Suprapubic skin (tissue), 3 donors: ENCODE results near the gene PSTPIP2.

Source experiments
- POLR2A ChIP-seq, 2 donors: fragments of 450-650 bp; IDR thresholded peaks; one replicate each; pipeline ENCODE4 v1.6.1; 2017; ENCODE audit warnings: antibody characterized with exemption in 2 of 2, mild to moderate bottlenecking in 2 of 2, moderate library complexity in 2 of 2
- TF ChIP-seq, protein P1 (sequence below), 2 donors: fragments of 200-600 bp in 1 of 2; fragments of 450-650 bp in 1 of 2; sonication (generic) in 1 of 2; IDR thresholded peaks; one replicate each; pipeline ENCODE4 v1.5.1; 2016 to 2019; ENCODE audit warnings: antibody characterized with exemption in 2 of 2, mild to moderate bottlenecking in 1 of 2, moderate library complexity in 1 of 2

DNA sequence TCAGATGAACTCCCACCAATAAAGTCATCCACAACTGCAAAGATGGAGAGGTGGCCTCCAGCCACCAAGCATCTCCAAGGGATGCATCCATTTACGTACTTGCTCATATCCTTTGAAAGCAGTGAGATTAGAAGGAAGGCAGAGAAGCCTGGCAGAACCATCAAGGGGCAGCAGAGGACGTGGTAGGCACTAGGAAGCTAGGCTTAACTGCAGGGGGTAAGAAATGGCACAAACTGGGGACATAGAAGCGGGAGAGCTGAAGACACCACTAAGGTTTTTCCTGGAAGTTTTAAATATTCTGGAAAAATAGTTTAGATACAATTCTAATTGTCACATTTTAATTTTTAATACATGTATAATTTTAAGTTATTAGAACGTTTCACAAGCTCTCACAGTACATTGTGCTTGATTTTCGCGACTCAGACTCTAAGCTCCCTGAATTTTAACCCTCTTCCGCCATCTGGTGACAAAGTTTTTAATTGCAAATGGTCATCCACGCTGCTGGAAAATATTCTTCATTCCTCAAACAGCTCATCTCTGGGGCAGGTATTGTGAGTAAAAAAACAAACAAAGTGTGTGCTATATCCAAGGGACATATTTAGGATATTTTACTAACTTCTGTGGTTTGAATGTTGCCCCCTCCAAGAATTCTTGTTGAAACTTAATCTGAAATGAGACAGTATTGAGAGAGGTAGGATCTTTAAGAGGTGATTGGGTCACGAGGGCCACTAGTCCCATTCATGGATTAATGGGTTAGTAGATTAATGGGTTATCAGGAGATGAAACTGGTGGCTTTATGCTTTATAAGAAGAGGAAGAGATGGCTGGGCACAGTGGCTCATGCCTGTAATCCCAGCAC lies 1.6 kb upstream of the PSTPIP2 start:
- TF ChIP-seq, protein P1, sequence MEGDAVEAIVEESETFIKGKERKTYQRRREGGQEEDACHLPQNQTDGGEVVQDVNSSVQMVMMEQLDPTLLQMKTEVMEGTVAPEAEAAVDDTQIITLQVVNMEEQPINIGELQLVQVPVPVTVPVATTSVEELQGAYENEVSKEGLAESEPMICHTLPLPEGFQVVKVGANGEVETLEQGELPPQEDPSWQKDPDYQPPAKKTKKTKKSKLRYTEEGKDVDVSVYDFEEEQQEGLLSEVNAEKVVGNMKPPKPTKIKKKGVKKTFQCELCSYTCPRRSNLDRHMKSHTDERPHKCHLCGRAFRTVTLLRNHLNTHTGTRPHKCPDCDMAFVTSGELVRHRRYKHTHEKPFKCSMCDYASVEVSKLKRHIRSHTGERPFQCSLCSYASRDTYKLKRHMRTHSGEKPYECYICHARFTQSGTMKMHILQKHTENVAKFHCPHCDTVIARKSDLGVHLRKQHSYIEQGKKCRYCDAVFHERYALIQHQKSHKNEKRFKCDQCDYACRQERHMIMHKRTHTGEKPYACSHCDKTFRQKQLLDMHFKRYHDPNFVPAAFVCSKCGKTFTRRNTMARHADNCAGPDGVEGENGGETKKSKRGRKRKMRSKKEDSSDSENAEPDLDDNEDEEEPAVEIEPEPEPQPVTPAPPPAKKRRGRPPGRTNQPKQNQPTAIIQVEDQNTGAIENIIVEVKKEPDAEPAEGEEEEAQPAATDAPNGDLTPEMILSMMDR (IDR thresholded peaks at IDR 0.05): peak; percentile 37 to 46
- no peak for TF ChIP-seq POLR2A (IDR thresholded peaks at IDR 0.05)
